GM23338 (cell line): ENCODE results near the gene SSH2. TPM values are rescaled to one million over a fixed set of nuclear protein-coding genes. Genes with fewer than 3 reads are reported as not detected.

Source experiments
- ATAC-seq: fragments of 200-7000 bp; cut with Tn5 transposase; 3 replicates; pipeline ENCODE4 v1.9.1; 2020
- DNase-seq: peaks from one replicate; pipeline ENCODE4 v3.0.0-alpha.2; 2015; ENCODE audit warnings: low spot score
- H2AFZ ChIP-seq: fragments of 200-600 bp; sonication (generic); 2 replicates; pipeline ENCODE4 v1.8.0; 2016; ENCODE audit warnings: antibody characterized with exemption, mild to moderate bottlenecking, moderate library complexity
- H3F3A ChIP-seq: fragments of 200-600 bp; sonication (generic); replicated peaks from 2 replicates; pipeline ENCODE4 v1.8.0; 2017; ENCODE audit warnings: antibody characterized with exemption, mixed run types, low read depth
- H3K27ac ChIP-seq: fragments of 200-600 bp; sonication (generic); 2 replicates; pipeline ENCODE4 v1.6.1; 2016; ENCODE audit warnings: low read depth
- H3K27me3 ChIP-seq: fragments of 200-600 bp; sonication (generic); 2 replicates; pipeline ENCODE4 v1.8.0; 2016; ENCODE audit warnings: mild to moderate bottlenecking, mixed run types, moderate library complexity; ENCODE audit not compliant: insufficient read depth
- H3K36me3 ChIP-seq: fragments of 200-600 bp; sonication (generic); 2 replicates; pipeline ENCODE4 v1.8.0; 2016; ENCODE audit warnings: mild to moderate bottlenecking; ENCODE audit not compliant: insufficient read depth
- H3K4me1 ChIP-seq: fragments of 200-600 bp; sonication (generic); 2 replicates; pipeline ENCODE4 v1.8.0; 2016; ENCODE audit warnings: mild to moderate bottlenecking, moderate library complexity; ENCODE audit not compliant: insufficient read depth
- H3K4me2 ChIP-seq: fragments of 200-600 bp; sonication (generic); 2 replicates; pipeline ENCODE4 v1.7.1; 2017; ENCODE audit warnings: mixed run types
- H3K4me3 ChIP-seq: fragments of 200-600 bp; sonication (generic); 2 replicates; pipeline ENCODE4 v1.6.1; 2016; ENCODE audit warnings: mixed run types
- H3K79me2 ChIP-seq: fragments of 200-600 bp; sonication (generic); replicated peaks from 2 replicates; pipeline ENCODE4 v1.8.0; 2017; ENCODE audit warnings: mild to moderate bottlenecking; ENCODE audit not compliant: insufficient read depth
- H3K9me2 ChIP-seq: fragments of 200-600 bp; sonication (generic); 2 replicates; pipeline ENCODE4 v1.8.0; 2017; ENCODE audit not compliant: insufficient read depth
- H4K20me1 ChIP-seq: fragments of 200-600 bp; sonication (generic); replicated peaks from 2 replicates; pipeline ENCODE4 v1.8.0; 2017; ENCODE audit warnings: mild to moderate bottlenecking; ENCODE audit not compliant: insufficient read depth
- H3K27ac Mint-ChIP-seq: 2 replicates; pipeline ENCODE4 v1.8.0; 2020; ENCODE audit warnings: inconsistent platforms, mild to moderate bottlenecking, moderate library complexity, mixed read lengths
- H3K27me3 Mint-ChIP-seq: 3 replicates; pipeline ENCODE4 v1.8.0; 2022; ENCODE audit warnings: low read depth, mild to moderate bottlenecking, moderate library complexity, mixed read lengths, inconsistent platforms; ENCODE audit not compliant: insufficient read depth, poor library complexity
- H3K36me3 Mint-ChIP-seq: 3 replicates; pipeline ENCODE4 v1.8.0; 2021; ENCODE audit warnings: low read depth, mild to moderate bottlenecking, inconsistent platforms, moderate library complexity, mixed read lengths
- H3K4me1 Mint-ChIP-seq: 3 replicates; pipeline ENCODE4 v1.8.0; 2020; ENCODE audit warnings: mild to moderate bottlenecking, inconsistent platforms, mixed read lengths
- H3K4me3 Mint-ChIP-seq: 3 replicates; pipeline ENCODE4 v1.8.0; 2021; ENCODE audit warnings: moderate library complexity, mild to moderate bottlenecking, inconsistent platforms, mixed read lengths
- H3K9me3 Mint-ChIP-seq: 3 replicates; pipeline ENCODE4 v1.8.0; 2020; ENCODE audit warnings: moderate library complexity, mild to moderate bottlenecking, inconsistent platforms, mixed read lengths
- CREB1 ChIP-seq: fragments of 250-450 bp; sonication (Bioruptor Pico); IDR thresholded peaks from 2 replicates; pipeline ENCODE4 v1.5.0; 2020; ENCODE audit warnings: low read depth, mild to moderate bottlenecking, moderate library complexity
- ETS1 ChIP-seq: IDR thresholded peaks from 2 replicates; pipeline ENCODE4 v1.6.1; 2016; ENCODE audit warnings: antibody characterized with exemption
- EZH2 ChIP-seq: fragments of 200-600 bp; sonication (generic); IDR thresholded peaks from one replicate; pipeline ENCODE4 v1.8.0; 2017; ENCODE audit warnings: antibody characterized with exemption, mild to moderate bottlenecking, low read depth; ENCODE audit not compliant: unreplicated experiment
- EZH2phosphoT487 ChIP-seq: fragments of 200-600 bp; sonication (generic); IDR thresholded peaks from one replicate; pipeline ENCODE4 v1.8.1; 2018; ENCODE audit warnings: antibody characterized with exemption; ENCODE audit not compliant: unreplicated experiment
- JUNB ChIP-seq: IDR thresholded peaks from one replicate; pipeline ENCODE4 v1.6.1; 2016; ENCODE audit warnings: antibody characterized with exemption; ENCODE audit not compliant: unreplicated experiment
- NANOG ChIP-seq: IDR thresholded peaks from 2 replicates; pipeline ENCODE4 v1.6.1; 2016; ENCODE audit warnings: antibody characterized with exemption, borderline replicate concordance
- POLR2AphosphoS5 ChIP-seq: IDR thresholded peaks from 2 replicates; pipeline ENCODE4 v1.6.1; 2016; ENCODE audit warnings: antibody characterized with exemption, low read depth
- STAT1 ChIP-seq: IDR thresholded peaks from one replicate; pipeline ENCODE4 v1.6.1; 2016; ENCODE audit warnings: antibody characterized with exemption; ENCODE audit not compliant: unreplicated experiment
- ZNF114 ChIP-seq: fragments of 250-450 bp; sonication (Bioruptor Pico); IDR thresholded peaks from 2 replicates; pipeline ENCODE4 v1.5.0; 2020; ENCODE audit warnings: mild to moderate bottlenecking, moderate library complexity
- ZNF331 ChIP-seq: fragments of 250-450 bp; sonication (Bioruptor Pico); IDR thresholded peaks from 2 replicates; pipeline ENCODE4 v1.5.0; 2020; ENCODE audit warnings: low read depth, mild to moderate bottlenecking, moderate library complexity
- ZNF462 ChIP-seq: fragments of 250-450 bp; sonication (Bioruptor Pico); IDR thresholded peaks from 2 replicates; pipeline ENCODE4 v1.5.0; 2020; ENCODE audit warnings: mild to moderate bottlenecking, moderate library complexity
- polyA plus RNA-seq: library from polyadenylated mRNA; unstranded; fragments of >200 nt; fragmentation: Nextera tagmentation; extraction: Ambion mirVana; gene quantifications from 2 replicates; pipeline ENCODE4 v1.2.1, GENCODE V29; 2016
- total RNA-seq: library from RNA; depleted of rRNA; stranded (reverse); fragments of >200 nt; shearing (Covaris generic); gene quantifications from 2 replicates; pipeline ENCODE4 v1.2.3, GENCODE V29; 2014
- TF ChIP-seq, protein P1 (sequence below), 2 experiments: fragments of 200-600 bp in 1 of 2; sonication (generic) in 1 of 2; conservative IDR thresholded peaks; 2 replicates each; pipeline versions ENCODE4 v1.5.1 to v1.6.1; 2016 to 2017; ENCODE audit warnings: antibody characterized with exemption in 2 of 2, low read depth in 2 of 2, mild to moderate bottlenecking in 2 of 2, moderate library complexity in 1 of 2
- TF ChIP-seq, protein P2 (sequence below): IDR thresholded peaks from one replicate; pipeline ENCODE4 v1.6.1; 2018; ENCODE audit warnings: antibody characterized with exemption; ENCODE audit not compliant: unreplicated experiment

Gene SSH2
- total and polyA plus RNA-seq, 2 experiments from 2014 or later, result 9.9 to 12.1 TPM

- ATAC-seq, result no peak
- TF ChIP-seq NANOG, result no peak
- TF ChIP-seq EZH2, result no peak
- no peak for TF ChIP-seq POLR2AphosphoS5
- no peak for TF ChIP-seq ZNF462 (CRISPR knock-in tag)
- TF ChIP-seq, protein P1, sequence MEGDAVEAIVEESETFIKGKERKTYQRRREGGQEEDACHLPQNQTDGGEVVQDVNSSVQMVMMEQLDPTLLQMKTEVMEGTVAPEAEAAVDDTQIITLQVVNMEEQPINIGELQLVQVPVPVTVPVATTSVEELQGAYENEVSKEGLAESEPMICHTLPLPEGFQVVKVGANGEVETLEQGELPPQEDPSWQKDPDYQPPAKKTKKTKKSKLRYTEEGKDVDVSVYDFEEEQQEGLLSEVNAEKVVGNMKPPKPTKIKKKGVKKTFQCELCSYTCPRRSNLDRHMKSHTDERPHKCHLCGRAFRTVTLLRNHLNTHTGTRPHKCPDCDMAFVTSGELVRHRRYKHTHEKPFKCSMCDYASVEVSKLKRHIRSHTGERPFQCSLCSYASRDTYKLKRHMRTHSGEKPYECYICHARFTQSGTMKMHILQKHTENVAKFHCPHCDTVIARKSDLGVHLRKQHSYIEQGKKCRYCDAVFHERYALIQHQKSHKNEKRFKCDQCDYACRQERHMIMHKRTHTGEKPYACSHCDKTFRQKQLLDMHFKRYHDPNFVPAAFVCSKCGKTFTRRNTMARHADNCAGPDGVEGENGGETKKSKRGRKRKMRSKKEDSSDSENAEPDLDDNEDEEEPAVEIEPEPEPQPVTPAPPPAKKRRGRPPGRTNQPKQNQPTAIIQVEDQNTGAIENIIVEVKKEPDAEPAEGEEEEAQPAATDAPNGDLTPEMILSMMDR (conservative IDR thresholded peaks at IDR 0.05; ENCODE audit: low read depth in 2 of 2), result no peak
- no peak for TF ChIP-seq ZNF114 (CRISPR knock-in tag)
- TF ChIP-seq ZNF331 (CRISPR knock-in tag), result no peak
- TF ChIP-seq, protein P2, sequence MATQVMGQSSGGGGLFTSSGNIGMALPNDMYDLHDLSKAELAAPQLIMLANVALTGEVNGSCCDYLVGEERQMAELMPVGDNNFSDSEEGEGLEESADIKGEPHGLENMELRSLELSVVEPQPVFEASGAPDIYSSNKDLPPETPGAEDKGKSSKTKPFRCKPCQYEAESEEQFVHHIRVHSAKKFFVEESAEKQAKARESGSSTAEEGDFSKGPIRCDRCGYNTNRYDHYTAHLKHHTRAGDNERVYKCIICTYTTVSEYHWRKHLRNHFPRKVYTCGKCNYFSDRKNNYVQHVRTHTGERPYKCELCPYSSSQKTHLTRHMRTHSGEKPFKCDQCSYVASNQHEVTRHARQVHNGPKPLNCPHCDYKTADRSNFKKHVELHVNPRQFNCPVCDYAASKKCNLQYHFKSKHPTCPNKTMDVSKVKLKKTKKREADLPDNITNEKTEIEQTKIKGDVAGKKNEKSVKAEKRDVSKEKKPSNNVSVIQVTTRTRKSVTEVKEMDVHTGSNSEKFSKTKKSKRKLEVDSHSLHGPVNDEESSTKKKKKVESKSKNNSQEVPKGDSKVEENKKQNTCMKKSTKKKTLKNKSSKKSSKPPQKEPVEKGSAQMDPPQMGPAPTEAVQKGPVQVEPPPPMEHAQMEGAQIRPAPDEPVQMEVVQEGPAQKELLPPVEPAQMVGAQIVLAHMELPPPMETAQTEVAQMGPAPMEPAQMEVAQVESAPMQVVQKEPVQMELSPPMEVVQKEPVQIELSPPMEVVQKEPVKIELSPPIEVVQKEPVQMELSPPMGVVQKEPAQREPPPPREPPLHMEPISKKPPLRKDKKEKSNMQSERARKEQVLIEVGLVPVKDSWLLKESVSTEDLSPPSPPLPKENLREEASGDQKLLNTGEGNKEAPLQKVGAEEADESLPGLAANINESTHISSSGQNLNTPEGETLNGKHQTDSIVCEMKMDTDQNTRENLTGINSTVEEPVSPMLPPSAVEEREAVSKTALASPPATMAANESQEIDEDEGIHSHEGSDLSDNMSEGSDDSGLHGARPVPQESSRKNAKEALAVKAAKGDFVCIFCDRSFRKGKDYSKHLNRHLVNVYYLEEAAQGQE, result no peak
- TF ChIP-seq STAT1, result no peak
- no peak for TF ChIP-seq CREB1 (CRISPR knock-in tag)
- no peak for TF ChIP-seq JUNB
- TF ChIP-seq ETS1, result no peak
- no peak for TF ChIP-seq EZH2phosphoT487
These were observed 92.5 kb downstream of the SSH2 start for GRCh38 chr17:29837531-29837930.

More at GRCh38 chr17:29837531-29837930, 92.5 kb downstream of the SSH2 start:
- H3K9me2 ChIP-seq, result peaks cover 2% of the 10 kb centered on the region; the same call in 1 of the 2 replicates
- H4K20me1 ChIP-seq, result no peaks in the 10 kb centered on the region
- Mint-ChIP-seq H3K36me3 (no peaks in the 10 kb centered on the region), H3K4me1 (peaks cover 11% of the 10 kb centered on the region), H3K4me3 (no peak overlapping the region), H3K9me3 (no peaks in the 10 kb centered on the region), H3K27ac (no peak overlapping the region), H3K27me3 (no peaks in the 10 kb centered on the region)
- H3K36me3 ChIP-seq, result no peaks in the 10 kb centered on the region
- H3K27ac ChIP-seq, result no peak overlapping the region
- peaks cover 14% of the 10 kb centered on the region for H3K4me1 ChIP-seq
- DNase-seq, result no peak
- no peaks in the 10 kb centered on the region for H3F3A ChIP-seq
- H2AFZ ChIP-seq, result no peak overlapping the region
- H3K27me3 ChIP-seq, result no peaks in the 10 kb centered on the region
- H3K79me2 ChIP-seq, result no peaks in the 10 kb centered on the region
- H3K4me3 ChIP-seq, result no peak overlapping the region
- no peak overlapping the region for H3K4me2 ChIP-seq
